Measurements from ENCODE around the gene SYCE1.
"Not testable (repeated sequence)": the region's sequence is repeated elsewhere in the genome, so short reads cannot be mapped to it uniquely, and the experiment has no call there.

The SYCE1 gene

GRCh38 chr10:133569801-133570200 is 4.4 kb upstream of the SYCE1 start:
- not testable (repeated sequence) for H3F3A ChIP-seq (ENCODE audit: insufficient read depth); H3K79me2 ChIP-seq (ENCODE audit: insufficient read depth, low read length); H4K20me1 ChIP-seq (ENCODE audit: low read depth, low read length); H3K36me3 ChIP-seq (ENCODE audit: low read length); H3K9ac ChIP-seq (ENCODE audit: low read length); H2AFZ ChIP-seq (ENCODE audit: low read depth, low read length, severe bottlenecking); H3K9me2 ChIP-seq (replicated peaks; ENCODE audit: insufficient read depth, low read length); H3K27me3 ChIP-seq (ENCODE audit: low read length); H3K4me3 ChIP-seq (ENCODE audit: insufficient read depth, low read length, poor library complexity, severe bottlenecking); H3K27ac ChIP-seq (ENCODE audit: low read depth, low read length); H3K4me2 ChIP-seq (ENCODE audit: low read depth, low read length, poor library complexity, severe bottlenecking); H3K9me3 ChIP-seq (ENCODE audit: insufficient read depth, low read length)

- not testable (repeated sequence) for H3K9me2 ChIP-seq (replicated peaks; ENCODE audit: insufficient read depth, low read length); H3K4me3 ChIP-seq (ENCODE audit: insufficient read depth, low read length, poor library complexity, severe bottlenecking); H3K9me3 ChIP-seq (ENCODE audit: insufficient read depth, low read length); H2AFZ ChIP-seq (ENCODE audit: low read depth, low read length, severe bottlenecking); H3K27me3 ChIP-seq (ENCODE audit: low read length); H4K20me1 ChIP-seq (ENCODE audit: low read depth, low read length); H3K79me2 ChIP-seq (ENCODE audit: insufficient read depth, low read length); H3K4me2 ChIP-seq (ENCODE audit: low read depth, low read length, poor library complexity, severe bottlenecking); H3K27ac ChIP-seq (ENCODE audit: low read depth, low read length); H3K36me3 ChIP-seq (ENCODE audit: low read length); H3K9ac ChIP-seq (ENCODE audit: low read length); H3F3A ChIP-seq (ENCODE audit: insufficient read depth)
Observed at GRCh38 chr10:133568831-133569527, 3.6 kb upstream of the SYCE1 start.

GRCh38 chr10:133568287-133568614 is 2.9 kb upstream of the SYCE1 start:
- TF ChIP-seq EZH2phosphoT487 (conservative IDR thresholded peaks at IDR 0.05; ENCODE audit: low read length) = no peak
- TF ChIP-seq CTCF (IDR thresholded peaks at IDR 0.05; ENCODE audit: insufficient read depth, low read length, poor library complexity, severe bottlenecking) = no peak
- H3K79me2 ChIP-seq (ENCODE audit: insufficient read depth, low read length) = no peaks in the 10 kb centered on the region
- no peak overlapping the region for H3K27ac ChIP-seq (ENCODE audit: low read depth, low read length)
- H3K9ac ChIP-seq (ENCODE audit: low read length) = no peak overlapping the region
- peaks cover 5% of the 10 kb centered on the region for H3K9me3 ChIP-seq (ENCODE audit: insufficient read depth, low read length)
- H3K4me3 ChIP-seq (ENCODE audit: insufficient read depth, low read length, poor library complexity, severe bottlenecking) = no peak overlapping the region
- H3K27me3 ChIP-seq (ENCODE audit: low read length) = no peaks in the 10 kb centered on the region
- no peak overlapping the region for H2AFZ ChIP-seq (ENCODE audit: low read depth, low read length, severe bottlenecking)
- H3K4me2 ChIP-seq (ENCODE audit: low read depth, low read length, poor library complexity, severe bottlenecking) = no peak overlapping the region
- H3K9me2 ChIP-seq (replicated peaks; ENCODE audit: insufficient read depth, low read length) = no peaks in the 10 kb centered on the region
- no peaks in the 10 kb centered on the region for H3K36me3 ChIP-seq (ENCODE audit: low read length)
- no peaks in the 10 kb centered on the region for H4K20me1 ChIP-seq (ENCODE audit: low read depth, low read length)
- H3F3A ChIP-seq (ENCODE audit: insufficient read depth) = no peaks in the 10 kb centered on the region

GRCh38 chr10:133567609-133568286 is 2.4 kb upstream of the SYCE1 start:
- Histone ChIP-seq H2AFZ (ENCODE audit: low read depth, low read length, severe bottlenecking) (no peak overlapping the region), H3K9me3 (ENCODE audit: insufficient read depth, low read length) (0 out of 2 replicates have a peak, but pooled peaks cover under 1% of the 10 kb centered on the region), H3K27ac (ENCODE audit: low read depth, low read length) (no peak overlapping the region), H3K27me3 (ENCODE audit: low read length) (no peaks in the 10 kb centered on the region), H4K20me1 (ENCODE audit: low read depth, low read length) (no peaks in the 10 kb centered on the region), H3K9me2 (replicated peaks; ENCODE audit: insufficient read depth, low read length) (no peaks in the 10 kb centered on the region), H3K36me3 (ENCODE audit: low read length) (no peaks in the 10 kb centered on the region), H3K4me3 (ENCODE audit: insufficient read depth, low read length, poor library complexity, severe bottlenecking) (no peak overlapping the region), H3K4me2 (ENCODE audit: low read depth, low read length, poor library complexity, severe bottlenecking) (no peak overlapping the region), H3F3A (ENCODE audit: insufficient read depth) (no peaks in the 10 kb centered on the region), H3K9ac (ENCODE audit: low read length) (no peak overlapping the region), H3K79me2 (ENCODE audit: insufficient read depth, low read length) (no peaks in the 10 kb centered on the region)
- TF ChIP-seq EZH2phosphoT487 (conservative IDR thresholded peaks at IDR 0.05; ENCODE audit: low read length) (no peak), CTCF (IDR thresholded peaks at IDR 0.05; ENCODE audit: insufficient read depth, low read length, poor library complexity, severe bottlenecking) (no peak)

Data from SU-DHL-6 (cell line).